ENCODE results near the gene ARL14EPL. TPM values are rescaled to one million over a fixed set of nuclear protein-coding genes. Genes with fewer than 3 reads are reported as not detected.

The ARL14EPL gene
- total and polyA plus RNA-seq, 2 donors (not counting 1 experiment from before 2014, with no cell fraction given): not detected

GRCh38 chr5:116035123-116035522 is 2.9 kb downstream of the ARL14EPL start:
- peak in 1 of 2 donors; percentile 59 for DNase-seq (ENCODE audit: low read depth in 2 of 2)
- TF ChIP-seq CTCF (conservative IDR thresholded peaks at IDR 0.05 in 1 of 2, IDR thresholded peaks at IDR 0.05 in 1 of 2; ENCODE audit: low read depth in 1 of 2, low read length in 2 of 2) (no peak), EZH2 (IDR thresholded peaks at IDR 0.05; ENCODE audit: low read length, missing control alignments) (no peak)

GRCh38 chr5:116037236-116037822 is 5.1 kb downstream of the ARL14EPL start:
- Histone ChIP-seq H3K9ac (ENCODE audit: insufficient read depth, low read length) (no peak overlapping the region), H3K27ac (ENCODE audit: insufficient read depth, low read length) (no peak overlapping the region), H3K4me2 (ENCODE audit: extremely low read depth, insufficient read depth, low read length) (no peak overlapping the region), H3K27me3 (ENCODE audit: control insufficient read depth, insufficient read depth, low read length) (no peaks in the 10 kb centered on the region), H3K4me1 (ENCODE audit: control insufficient read depth, extremely low read depth, insufficient read depth, low read length) (no peaks in the 10 kb centered on the region), H3K79me2 (ENCODE audit: control insufficient read depth, insufficient read depth, low read length) (no peaks in the 10 kb centered on the region), H3K36me3 (ENCODE audit: control insufficient read depth, insufficient read depth, low read length) (no peaks in the 10 kb centered on the region), H4K20me1 (ENCODE audit: control insufficient read depth, extremely low read depth, insufficient read depth, low read length) (no peaks in the 10 kb centered on the region), H3K4me3 (replicated peaks in 1 of 4; ENCODE audit: control extremely low read depth in 1 of 4, insufficient read depth in 1 of 4, low read depth in 3 of 4, low read length in 4 of 4) (no peak overlapping the region), H3K9me3 (ENCODE audit: control insufficient read depth, insufficient read depth, low read depth, low read length) (no peaks in the 10 kb centered on the region), H2AFZ (ENCODE audit: low read length) (no peak overlapping the region)
- DNase-seq (ENCODE audit: low read depth in 2 of 2): peak in 1 of 2 donors; percentile 28
- TF ChIP-seq CTCF (conservative IDR thresholded peaks at IDR 0.05 in 1 of 2, IDR thresholded peaks at IDR 0.05 in 1 of 2; ENCODE audit: low read depth in 1 of 2, low read length in 2 of 2) (peak in 1 of 2 donors; percentile 5), EZH2 (IDR thresholded peaks at IDR 0.05; ENCODE audit: low read length, missing control alignments) (no peak)

More at GRCh38 chr5:116035123-116035522, 2.9 kb downstream of the ARL14EPL start:
- no peak overlapping the region for H3K4me3 ChIP-seq (replicated peaks in 1 of 4; ENCODE audit: control extremely low read depth in 1 of 4, insufficient read depth in 1 of 4, low read depth in 3 of 4, low read length in 4 of 4)
- H3K27me3 ChIP-seq (ENCODE audit: control insufficient read depth, insufficient read depth, low read length): no peaks in the 10 kb centered on the region
- H3K9me3 ChIP-seq (ENCODE audit: control insufficient read depth, insufficient read depth, low read depth, low read length): no peaks in the 10 kb centered on the region
- no peaks in the 10 kb centered on the region for H3K4me1 ChIP-seq (ENCODE audit: control insufficient read depth, extremely low read depth, insufficient read depth, low read length)
- H3K9ac ChIP-seq (ENCODE audit: insufficient read depth, low read length): no peak overlapping the region
- no peaks in the 10 kb centered on the region for H3K36me3 ChIP-seq (ENCODE audit: control insufficient read depth, insufficient read depth, low read length)
- H2AFZ ChIP-seq (ENCODE audit: low read length): no peak overlapping the region
- no peak overlapping the region for H3K27ac ChIP-seq (ENCODE audit: insufficient read depth, low read length)
- H3K4me2 ChIP-seq (ENCODE audit: extremely low read depth, insufficient read depth, low read length): no peak overlapping the region
- H4K20me1 ChIP-seq (ENCODE audit: control insufficient read depth, extremely low read depth, insufficient read depth, low read length): no peaks in the 10 kb centered on the region
- no peaks in the 10 kb centered on the region for H3K79me2 ChIP-seq (ENCODE audit: control insufficient read depth, insufficient read depth, low read length)

- no peaks in the 10 kb centered on the region for H3K79me2 ChIP-seq (ENCODE audit: control insufficient read depth, insufficient read depth, low read length)
- H3K9ac ChIP-seq (ENCODE audit: insufficient read depth, low read length): no peak overlapping the region
- TF ChIP-seq EZH2 (IDR thresholded peaks at IDR 0.05; ENCODE audit: low read length, missing control alignments) (no peak), CTCF (conservative IDR thresholded peaks at IDR 0.05 in 1 of 2, IDR thresholded peaks at IDR 0.05 in 1 of 2; ENCODE audit: low read depth in 1 of 2, low read length in 2 of 2) (no peak)
- H4K20me1 ChIP-seq (ENCODE audit: control insufficient read depth, extremely low read depth, insufficient read depth, low read length): no peaks in the 10 kb centered on the region
- no peaks in the 10 kb centered on the region for H3K36me3 ChIP-seq (ENCODE audit: control insufficient read depth, insufficient read depth, low read length)
- no peak overlapping the region for H3K4me3 ChIP-seq (replicated peaks in 1 of 4; ENCODE audit: control extremely low read depth in 1 of 4, insufficient read depth in 1 of 4, low read depth in 3 of 4, low read length in 4 of 4)
- H3K4me1 ChIP-seq (ENCODE audit: control insufficient read depth, extremely low read depth, insufficient read depth, low read length): no peaks in the 10 kb centered on the region
- H3K4me2 ChIP-seq (ENCODE audit: extremely low read depth, insufficient read depth, low read length): no peak overlapping the region
- no peak for DNase-seq (ENCODE audit: low read depth in 2 of 2)
- H3K9me3 ChIP-seq (ENCODE audit: control insufficient read depth, insufficient read depth, low read depth, low read length): no peaks in the 10 kb centered on the region
- H3K27ac ChIP-seq (ENCODE audit: insufficient read depth, low read length): no peak overlapping the region
- no peaks in the 10 kb centered on the region for H3K27me3 ChIP-seq (ENCODE audit: control insufficient read depth, insufficient read depth, low read length)
- H2AFZ ChIP-seq (ENCODE audit: low read length): no peak overlapping the region
These were observed 6.5 kb downstream of the ARL14EPL start for GRCh38 chr5:116038817-116039216.

Data from fibroblast of lung (primary cell).